Progenitor cell of endocrine pancreas (in vitro differentiated cells): Measurements from ENCODE around the gene SUSD4. TPM values are rescaled to one million over a fixed set of nuclear protein-coding genes. Genes with fewer than 3 reads are reported as not detected.

Source experiments
- DNase-seq: peaks from one replicate; pipeline ENCODE4 v3.0.0; 2021; ENCODE audit warnings: low spot score; ENCODE audit not compliant: unreplicated experiment
- H3K27ac Mint-ChIP-seq: 2 replicates; pipeline ENCODE4 v1.8.0; 2021; ENCODE audit warnings: mild to moderate bottlenecking, moderate library complexity, mixed read lengths
- H3K27me3 Mint-ChIP-seq: 2 replicates; pipeline ENCODE4 v1.8.0; 2021; ENCODE audit warnings: mixed read lengths
- H3K36me3 Mint-ChIP-seq: 2 replicates; pipeline ENCODE4 v1.8.0; 2022; ENCODE audit warnings: mixed read lengths; ENCODE audit not compliant: insufficient read depth
- H3K4me1 Mint-ChIP-seq: 2 replicates; pipeline ENCODE4 v1.8.0; 2021; ENCODE audit warnings: low read depth, mixed read lengths
- H3K4me3 Mint-ChIP-seq: 2 replicates; pipeline ENCODE4 v1.8.0; 2021; ENCODE audit warnings: low read depth, mild to moderate bottlenecking, moderate library complexity, mixed read lengths
- H3K9me3 Mint-ChIP-seq: 2 replicates; pipeline ENCODE4 v1.8.0; 2021; ENCODE audit warnings: low read depth, mixed read lengths
- CTCF ChIP-seq: fragments of 200-600 bp; sonication (generic); IDR thresholded peaks from one replicate; pipeline ENCODE4 v1.5.0; 2021; ENCODE audit warnings: antibody characterized with exemption, mild to moderate bottlenecking; ENCODE audit not compliant: unreplicated experiment
- total RNA-seq: library from RNA; stranded (reverse); gene quantifications from 2 replicates; pipeline ENCODE4 v1.2.1, GENCODE V29; 2021

The SUSD4 gene
- total RNA-seq, 1 donor from 2014 or later: 6.0 TPM

- H3K27ac Mint-ChIP-seq: no peak overlapping the region
- peaks cover 11% of the 10 kb centered on the region for H3K27me3 Mint-ChIP-seq
- DNase-seq: no peak
- no peaks in the 10 kb centered on the region for H3K9me3 Mint-ChIP-seq
- no peak for TF ChIP-seq CTCF
- no peaks in the 10 kb centered on the region for H3K36me3 Mint-ChIP-seq
- H3K4me1 Mint-ChIP-seq: peaks cover 12% of the 10 kb centered on the region
- no peak overlapping the region for H3K4me3 Mint-ChIP-seq
Observed at GRCh38 chr1:223189903-223190724, 173.9 kb downstream of the SUSD4 start.

- no peak for DNase-seq
- H3K9me3 Mint-ChIP-seq: no peaks in the 10 kb centered on the region
- no peaks in the 10 kb centered on the region for H3K36me3 Mint-ChIP-seq
- H3K4me3 Mint-ChIP-seq: no peak overlapping the region
- H3K27ac Mint-ChIP-seq: no peak overlapping the region
- no peak for TF ChIP-seq CTCF
- peaks cover 11% of the 10 kb centered on the region for H3K27me3 Mint-ChIP-seq
- peaks cover 9% of the 10 kb centered on the region for H3K4me1 Mint-ChIP-seq
Observed at GRCh38 chr1:223189525-223189902, 174.5 kb downstream of the SUSD4 start.

GRCh38 chr1:223188618-223189356, 175.2 kb downstream of the SUSD4 start:
- Mint-ChIP-seq H3K4me1 (peaks cover 9% of the 10 kb centered on the region), H3K9me3 (no peaks in the 10 kb centered on the region), H3K36me3 (no peaks in the 10 kb centered on the region), H3K27ac (no peak overlapping the region), H3K4me3 (no peak overlapping the region), H3K27me3 (peaks cover 11% of the 10 kb centered on the region)
- DNase-seq: no peak
- TF ChIP-seq CTCF: no peak

GRCh38 chr1:223186800-223187199, 177.2 kb downstream of the SUSD4 start:
- Mint-ChIP-seq H3K27ac (no peak overlapping the region), H3K27me3 (peaks cover 21% of the 10 kb centered on the region), H3K36me3 (no peaks in the 10 kb centered on the region), H3K9me3 (no peaks in the 10 kb centered on the region), H3K4me3 (no peak overlapping the region), H3K4me1 (peaks cover 9% of the 10 kb centered on the region)
- TF ChIP-seq CTCF: no peak
- no peak for DNase-seq

GRCh38 chr1:223183268-223183862, 180.6 kb downstream of the SUSD4 start:
- H3K9me3 Mint-ChIP-seq: no peaks in the 10 kb centered on the region
- no peak for DNase-seq
- TF ChIP-seq CTCF: no peak
- peaks cover 8% of the 10 kb centered on the region for H3K4me1 Mint-ChIP-seq
- no peaks in the 10 kb centered on the region for H3K36me3 Mint-ChIP-seq
- H3K27ac Mint-ChIP-seq: no peak overlapping the region
- peaks cover 31% of the 10 kb centered on the region for H3K27me3 Mint-ChIP-seq
- H3K4me3 Mint-ChIP-seq: no peak overlapping the region
